OCI-LY7 (cell line): Measurements from ENCODE around the gene CNGA4.
"Not testable (repeated sequence)": the region's sequence is repeated elsewhere in the genome, so short reads cannot be mapped to it uniquely, and the experiment has no call there.

Experiments used
- EZH2phosphoT487 ChIP-seq: fragments of 200-600 bp; sonication (generic); IDR thresholded peaks from 2 replicates; pipeline ENCODE4 v1.6.1; 2018; ENCODE audit warnings: low read depth, borderline replicate concordance, mild to moderate bottlenecking, mixed run types, antibody characterized with exemption, low read length, moderate library complexity, mixed read lengths
- TF ChIP-seq, protein P1 (sequence below): fragments of 200-600 bp; sonication (generic); conservative IDR thresholded peaks from 2 replicates; pipeline ENCODE4 v1.5.1; 2014; ENCODE audit warnings: mild to moderate bottlenecking, antibody characterized with exemption, low read length, moderate library complexity, mixed read lengths

DNA sequence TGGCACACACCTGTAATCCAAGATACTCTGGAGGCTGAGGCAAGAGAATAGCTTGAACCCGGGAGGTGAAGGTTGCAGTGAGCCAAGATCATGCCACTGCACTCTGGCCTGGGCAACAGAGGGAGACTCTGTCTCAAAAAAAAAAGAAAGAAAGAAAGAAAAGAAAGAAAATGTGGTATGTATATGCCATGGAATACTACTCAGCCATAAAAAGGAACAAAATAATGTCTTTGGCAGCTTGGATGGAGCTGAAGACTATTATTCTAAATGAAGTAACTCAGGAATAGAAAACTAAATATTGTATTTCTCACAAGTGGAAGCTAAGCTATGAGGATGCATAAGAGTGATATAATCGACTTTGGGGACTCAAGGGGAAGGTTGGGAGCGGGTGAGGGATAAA is 10.0 kb downstream of the CNGA4 start:
- TF ChIP-seq, protein P1, sequence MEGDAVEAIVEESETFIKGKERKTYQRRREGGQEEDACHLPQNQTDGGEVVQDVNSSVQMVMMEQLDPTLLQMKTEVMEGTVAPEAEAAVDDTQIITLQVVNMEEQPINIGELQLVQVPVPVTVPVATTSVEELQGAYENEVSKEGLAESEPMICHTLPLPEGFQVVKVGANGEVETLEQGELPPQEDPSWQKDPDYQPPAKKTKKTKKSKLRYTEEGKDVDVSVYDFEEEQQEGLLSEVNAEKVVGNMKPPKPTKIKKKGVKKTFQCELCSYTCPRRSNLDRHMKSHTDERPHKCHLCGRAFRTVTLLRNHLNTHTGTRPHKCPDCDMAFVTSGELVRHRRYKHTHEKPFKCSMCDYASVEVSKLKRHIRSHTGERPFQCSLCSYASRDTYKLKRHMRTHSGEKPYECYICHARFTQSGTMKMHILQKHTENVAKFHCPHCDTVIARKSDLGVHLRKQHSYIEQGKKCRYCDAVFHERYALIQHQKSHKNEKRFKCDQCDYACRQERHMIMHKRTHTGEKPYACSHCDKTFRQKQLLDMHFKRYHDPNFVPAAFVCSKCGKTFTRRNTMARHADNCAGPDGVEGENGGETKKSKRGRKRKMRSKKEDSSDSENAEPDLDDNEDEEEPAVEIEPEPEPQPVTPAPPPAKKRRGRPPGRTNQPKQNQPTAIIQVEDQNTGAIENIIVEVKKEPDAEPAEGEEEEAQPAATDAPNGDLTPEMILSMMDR, result not testable (repeated sequence)
- TF ChIP-seq EZH2phosphoT487, result not testable (repeated sequence)
